ENCODE results near the gene LIN7A.
"Not testable (repeated sequence)": the region's sequence is repeated elsewhere in the genome, so short reads cannot be mapped to it uniquely, and the experiment has no call there.

Gene LIN7A

GRCh38 chr12:80792861-80793260 is 144.9 kb downstream of the LIN7A start:
- Histone ChIP-seq H3K79me2 (ENCODE audit: low read length) (no peaks in the 10 kb centered on the region), H3K9ac (ENCODE audit: low read length) (no peak overlapping the region), H3K4me1 (ENCODE audit: low read length) (no peaks in the 10 kb centered on the region), H3K4me3 (ENCODE audit: low read length) (no peak overlapping the region), H4K20me1 (ENCODE audit: insufficient read depth, low read length) (no peaks in the 10 kb centered on the region), H3K27me3 (ENCODE audit: low read depth, low read length) (no peaks in the 10 kb centered on the region), H3K27ac (ENCODE audit: low read length) (no peak overlapping the region), H2AFZ (ENCODE audit: low read depth, low read length) (no peak overlapping the region), H3K36me3 (replicated peaks; ENCODE audit: low read depth, low read length) (no peaks in the 10 kb centered on the region), H3K4me2 (ENCODE audit: low read length) (no peak overlapping the region), H3K9me3 (ENCODE audit: insufficient read depth, low read length) (no peaks in the 10 kb centered on the region)
- no peak for TF ChIP-seq EZH2phosphoT487 (IDR thresholded peaks at IDR 0.05; ENCODE audit: low read depth)
- no peak for TF ChIP-seq CTCF (IDR thresholded peaks at IDR 0.05; ENCODE audit: low read depth, low read length)

- H3K27me3 ChIP-seq (ENCODE audit: low read depth, low read length): no peaks in the 10 kb centered on the region
- H2AFZ ChIP-seq (ENCODE audit: low read depth, low read length): no peak overlapping the region
- no peaks in the 10 kb centered on the region for H3K9me3 ChIP-seq (ENCODE audit: insufficient read depth, low read length)
These were observed 145.9 kb downstream of the LIN7A start for GRCh38 chr12:80791863-80792262.

GRCh38 chr12:80788407-80788806 is 149.3 kb downstream of the LIN7A start:
- H3K27me3 ChIP-seq (ENCODE audit: low read depth, low read length); H3K4me1 ChIP-seq (ENCODE audit: low read length); H3K36me3 ChIP-seq (replicated peaks; ENCODE audit: low read depth, low read length); H3K79me2 ChIP-seq (ENCODE audit: low read length); H3K9ac ChIP-seq (ENCODE audit: low read length); H3K4me3 ChIP-seq (ENCODE audit: low read length); H3K27ac ChIP-seq (ENCODE audit: low read length); H3K9me3 ChIP-seq (ENCODE audit: insufficient read depth, low read length); H2AFZ ChIP-seq (ENCODE audit: low read depth, low read length); H4K20me1 ChIP-seq (ENCODE audit: insufficient read depth, low read length); H3K4me2 ChIP-seq (ENCODE audit: low read length): not testable (repeated sequence)

More at GRCh38 chr12:80791863-80792262, 145.9 kb downstream of the LIN7A start:
- Histone ChIP-seq H3K9ac (ENCODE audit: low read length) (no peak overlapping the region), H3K36me3 (replicated peaks; ENCODE audit: low read depth, low read length) (no peaks in the 10 kb centered on the region), H4K20me1 (ENCODE audit: insufficient read depth, low read length) (no peaks in the 10 kb centered on the region), H3K27ac (ENCODE audit: low read length) (no peak overlapping the region), H3K4me3 (ENCODE audit: low read length) (no peak overlapping the region), H3K4me1 (ENCODE audit: low read length) (no peaks in the 10 kb centered on the region), H3K4me2 (ENCODE audit: low read length) (no peak overlapping the region), H3K79me2 (ENCODE audit: low read length) (no peaks in the 10 kb centered on the region)
- no peak for TF ChIP-seq EZH2phosphoT487 (IDR thresholded peaks at IDR 0.05; ENCODE audit: low read depth)

- not testable (repeated sequence) for H3K27ac ChIP-seq (ENCODE audit: low read length); H3K9ac ChIP-seq (ENCODE audit: low read length); H3K27me3 ChIP-seq (ENCODE audit: low read depth, low read length); H3K4me2 ChIP-seq (ENCODE audit: low read length); H3K79me2 ChIP-seq (ENCODE audit: low read length); H3K4me3 ChIP-seq (ENCODE audit: low read length); H2AFZ ChIP-seq (ENCODE audit: low read depth, low read length); H4K20me1 ChIP-seq (ENCODE audit: insufficient read depth, low read length)
- Histone ChIP-seq H3K36me3 (replicated peaks; ENCODE audit: low read depth, low read length) (peaks cover 33% of the 10 kb centered on the region), H3K9me3 (ENCODE audit: insufficient read depth, low read length) (peaks cover 23% of the 10 kb centered on the region), H3K4me1 (ENCODE audit: low read length) (peaks cover 11% of the 10 kb centered on the region)
These were observed 154.7 kb downstream of the LIN7A start for GRCh38 chr12:80782963-80783470.

- H3K4me2 ChIP-seq (ENCODE audit: low read length): no peak overlapping the region
- peaks cover 28% of the 10 kb centered on the region for H3K4me1 ChIP-seq (ENCODE audit: low read length)
- no peaks in the 10 kb centered on the region for H3K79me2 ChIP-seq (ENCODE audit: low read length)
- no peak overlapping the region for H2AFZ ChIP-seq (ENCODE audit: low read depth, low read length)
- TF ChIP-seq CTCF (IDR thresholded peaks at IDR 0.05; ENCODE audit: low read depth, low read length) (no peak), EZH2phosphoT487 (IDR thresholded peaks at IDR 0.05; ENCODE audit: low read depth) (no peak)
- H3K4me3 ChIP-seq (ENCODE audit: low read length): no peak overlapping the region
- no peaks in the 10 kb centered on the region for H4K20me1 ChIP-seq (ENCODE audit: insufficient read depth, low read length)
- no peak overlapping the region for H3K9ac ChIP-seq (ENCODE audit: low read length)
- no peak overlapping the region for H3K27ac ChIP-seq (ENCODE audit: low read length)
- H3K36me3 ChIP-seq (replicated peaks; ENCODE audit: low read depth, low read length): peaks cover 41% of the 10 kb centered on the region
- H3K9me3 ChIP-seq (ENCODE audit: insufficient read depth, low read length): peaks cover 31% of the 10 kb centered on the region
- no peaks in the 10 kb centered on the region for H3K27me3 ChIP-seq (ENCODE audit: low read depth, low read length)
These were observed 156.4 kb downstream of the LIN7A start for GRCh38 chr12:80781313-80781712.

All from OCI-LY3 (cell line).